Tibial artery (tissue), 4 donors: ENCODE results near the gene STAC3.

Source experiments
- DNase-seq, 2 donors: peaks; one replicate each; pipeline ENCODE4 v3.0.0-alpha.2; 2019
- H3K27ac ChIP-seq, 2 donors: fragments of 200-600 bp; sonication (generic) in 1 of 2; 1 replicate in 1 of 2; 2 replicates in 1 of 2; pipeline ENCODE4 v1.5.1; 2018 to 2019; ENCODE audit warnings: mild to moderate bottlenecking in 1 of 2
- H3K27me3 ChIP-seq, 2 donors: fragments of 200-600 bp; sonication (generic) in 1 of 2; one replicate each; pipeline versions ENCODE4 v1.5.1 to v1.6.0; 2016 to 2019
- H3K36me3 ChIP-seq, 3 donors: fragments of 200-600 bp; sonication (generic) in 2 of 3; one replicate each; pipeline ENCODE4 v1.5.1; 2016 to 2019; ENCODE audit warnings: mild to moderate bottlenecking in 2 of 3
- H3K4me1 ChIP-seq, 4 donors: fragments of 200-600 bp; sonication (generic) in 2 of 4; 1 replicate in 3 of 4; 2 replicates in 1 of 4; pipeline ENCODE4 v1.5.1; 2016 to 2019
- H3K4me3 ChIP-seq, 2 donors: fragments of 200-600 bp; sonication (generic) in 1 of 2; 1 replicate in 1 of 2; 2 replicates in 1 of 2; pipeline ENCODE4 v1.5.1; 2018 to 2019; ENCODE audit warnings: mild to moderate bottlenecking in 2 of 2
- H3K9me3 ChIP-seq, 3 donors: fragments of 200-600 bp; sonication (generic) in 1 of 3; one replicate each; pipeline ENCODE4 v1.5.1; 2016 to 2019
- intact Hi-C: fragments of 100-400 bp; cut with DNase I; formaldehyde crosslinking; loops from one replicate; pipeline ENCODE4 v1.15.0; 2023; ENCODE audit warnings: low total_unique reads
- TF ChIP-seq, protein P1 (sequence below), 2 experiments: fragments of 200-600 bp in 1 of 2; fragments of 450-650 bp in 1 of 2; IDR thresholded peaks; one replicate each; pipeline ENCODE4 v1.5.1; 2017 to 2019; ENCODE audit warnings: antibody characterized with exemption in 2 of 2, mild to moderate bottlenecking in 1 of 2, moderate library complexity in 1 of 2

Gene STAC3

DNA sequence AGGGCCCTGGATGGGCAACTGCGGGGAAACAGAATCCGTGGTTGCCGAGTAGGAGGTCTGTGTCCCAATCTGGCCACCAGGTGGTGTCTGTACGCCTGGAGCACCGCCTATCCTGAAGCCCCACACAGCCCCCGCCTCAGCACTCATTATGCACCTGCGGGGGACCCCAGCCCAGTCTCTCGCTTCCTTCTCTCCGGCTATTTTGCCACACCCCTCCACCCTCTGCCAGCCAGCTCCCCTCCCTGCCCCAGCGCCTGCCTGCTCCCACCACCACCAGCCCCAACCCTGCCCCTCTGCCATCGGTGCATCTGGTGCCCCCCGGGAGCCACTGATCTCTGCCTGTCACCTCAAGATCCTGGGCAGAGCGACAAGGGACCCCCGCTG, 36.6 kb downstream of the STAC3 start:
- no peak overlapping the region for H3K4me3 ChIP-seq

DNA sequence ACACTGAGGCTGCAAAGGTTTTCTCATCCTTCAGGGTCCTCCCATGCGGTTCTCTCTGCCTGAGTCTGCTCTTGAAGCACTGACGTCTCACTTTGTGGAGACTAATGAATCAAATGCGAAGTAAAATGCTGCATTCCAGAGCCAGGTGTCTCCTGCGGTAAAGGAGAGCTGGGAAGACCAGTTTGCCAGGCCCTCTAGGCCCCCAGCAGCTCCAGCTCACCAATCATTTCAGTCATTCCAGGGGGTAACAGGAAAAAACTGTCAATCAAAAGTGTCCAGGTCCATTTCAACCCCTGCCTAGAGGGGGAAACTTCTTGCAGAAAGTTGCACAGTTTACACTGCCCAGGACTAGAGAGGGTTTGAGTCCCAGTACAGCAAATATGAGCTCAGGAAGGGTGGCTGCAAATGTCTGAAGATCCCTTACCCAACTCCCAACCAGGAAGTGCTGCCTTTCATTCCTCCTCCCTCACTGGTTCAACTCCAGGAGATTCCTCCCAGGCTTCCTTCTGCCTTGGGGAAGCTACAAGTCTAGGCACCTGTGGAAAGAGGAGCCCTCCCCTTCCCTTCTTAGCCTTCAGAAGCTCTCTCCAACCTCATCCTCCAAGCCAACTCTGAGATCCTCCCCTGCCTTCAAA, 37.1 kb downstream of the STAC3 start:
- intact Hi-C loops = loop anchor here (1.0 kb wide), 1 partner anchor 25 kb away; no protein-coding TSS in a partner anchor
- Histone ChIP-seq H3K4me3 (no peak overlapping the region), H3K9me3 (no peaks in the 10 kb centered on the region), H3K4me1 (peaks cover 0 to 54% (median 42%) of the 10 kb centered on the region in 4 donors), H3K36me3 (peaks cover 25 to 40% (median 37%) of the 10 kb centered on the region in 3 donors), H3K27me3 (peaks cover 5 to 40% of the 10 kb centered on the region in 2 donors), H3K27ac (peak overlapping the region in 1 of 2 donors; percentile 12)
- no peak for DNase-seq
- TF ChIP-seq, protein P1, sequence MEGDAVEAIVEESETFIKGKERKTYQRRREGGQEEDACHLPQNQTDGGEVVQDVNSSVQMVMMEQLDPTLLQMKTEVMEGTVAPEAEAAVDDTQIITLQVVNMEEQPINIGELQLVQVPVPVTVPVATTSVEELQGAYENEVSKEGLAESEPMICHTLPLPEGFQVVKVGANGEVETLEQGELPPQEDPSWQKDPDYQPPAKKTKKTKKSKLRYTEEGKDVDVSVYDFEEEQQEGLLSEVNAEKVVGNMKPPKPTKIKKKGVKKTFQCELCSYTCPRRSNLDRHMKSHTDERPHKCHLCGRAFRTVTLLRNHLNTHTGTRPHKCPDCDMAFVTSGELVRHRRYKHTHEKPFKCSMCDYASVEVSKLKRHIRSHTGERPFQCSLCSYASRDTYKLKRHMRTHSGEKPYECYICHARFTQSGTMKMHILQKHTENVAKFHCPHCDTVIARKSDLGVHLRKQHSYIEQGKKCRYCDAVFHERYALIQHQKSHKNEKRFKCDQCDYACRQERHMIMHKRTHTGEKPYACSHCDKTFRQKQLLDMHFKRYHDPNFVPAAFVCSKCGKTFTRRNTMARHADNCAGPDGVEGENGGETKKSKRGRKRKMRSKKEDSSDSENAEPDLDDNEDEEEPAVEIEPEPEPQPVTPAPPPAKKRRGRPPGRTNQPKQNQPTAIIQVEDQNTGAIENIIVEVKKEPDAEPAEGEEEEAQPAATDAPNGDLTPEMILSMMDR (IDR thresholded peaks at IDR 0.05) = no peak

More for the DNA sequence above, 36.6 kb downstream of the STAC3 start:
- DNase-seq = peak; percentile 67 to 81
- peaks cover 0 to 54% (median 42%) of the 10 kb centered on the region in 4 donors for H3K4me1 ChIP-seq
- intact Hi-C loops = no loop called here
- TF ChIP-seq, protein P1 (IDR thresholded peaks at IDR 0.05) = peak; percentile 72 to 73
- H3K27me3 ChIP-seq = peaks cover 5 to 45% of the 10 kb centered on the region in 2 donors
- H3K9me3 ChIP-seq = no peaks in the 10 kb centered on the region
- H3K27ac ChIP-seq = peak overlapping the region in 1 of 2 donors; percentile 12
- peaks cover 20 to 35% (median 32%) of the 10 kb centered on the region in 3 donors for H3K36me3 ChIP-seq

DNA sequence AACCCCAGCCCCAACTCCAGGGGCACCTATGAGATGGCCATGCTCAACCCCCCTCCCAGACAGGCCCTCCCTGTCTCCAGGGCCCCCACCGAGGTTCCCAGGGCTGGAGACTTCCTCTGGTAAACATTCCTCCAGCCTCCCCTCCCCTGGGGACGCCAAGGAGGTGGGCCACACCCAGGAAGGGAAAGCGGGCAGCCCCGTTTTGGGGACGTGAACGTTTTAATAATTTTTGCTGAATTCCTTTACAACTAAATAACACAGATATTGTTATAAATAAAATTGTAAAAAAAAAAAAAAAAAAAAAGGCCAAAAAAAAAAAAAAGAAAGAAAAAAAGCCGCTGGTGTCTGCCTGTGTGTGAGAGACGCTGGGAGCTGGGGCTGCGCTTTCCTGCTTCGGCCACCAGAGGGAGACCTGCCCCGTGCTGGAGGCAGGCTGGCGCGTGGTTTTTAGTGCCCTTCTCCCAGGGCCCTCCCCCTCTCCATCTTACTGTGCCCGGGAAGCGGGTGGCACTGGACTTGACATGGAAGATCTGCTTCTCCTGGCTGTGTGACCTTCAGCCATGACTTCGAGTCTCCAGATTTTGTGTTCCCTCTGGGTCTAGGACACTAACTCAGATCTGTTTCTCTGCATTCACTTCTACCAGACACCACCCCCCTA, 37.8 kb downstream of the STAC3 start:
- Histone ChIP-seq H3K9me3 (no peaks in the 10 kb centered on the region), H3K27me3 (peaks cover 5 to 35% of the 10 kb centered on the region in 2 donors), H3K4me3 (no peak overlapping the region), H3K4me1 (peaks cover 0 to 54% (median 42%) of the 10 kb centered on the region in 4 donors), H3K36me3 (peaks cover 30 to 47% (median 44%) of the 10 kb centered on the region in 3 donors), H3K27ac (peak overlapping the region; percentile 65 to 72)
- DNase-seq = peak; percentile 93 to 96
- intact Hi-C loops = loop anchor here (1.0 kb wide), 1 partner anchor 26 kb away; no protein-coding TSS in a partner anchor
- TF ChIP-seq, protein P1 (IDR thresholded peaks at IDR 0.05) = peak; percentile 86 to 97

DNA sequence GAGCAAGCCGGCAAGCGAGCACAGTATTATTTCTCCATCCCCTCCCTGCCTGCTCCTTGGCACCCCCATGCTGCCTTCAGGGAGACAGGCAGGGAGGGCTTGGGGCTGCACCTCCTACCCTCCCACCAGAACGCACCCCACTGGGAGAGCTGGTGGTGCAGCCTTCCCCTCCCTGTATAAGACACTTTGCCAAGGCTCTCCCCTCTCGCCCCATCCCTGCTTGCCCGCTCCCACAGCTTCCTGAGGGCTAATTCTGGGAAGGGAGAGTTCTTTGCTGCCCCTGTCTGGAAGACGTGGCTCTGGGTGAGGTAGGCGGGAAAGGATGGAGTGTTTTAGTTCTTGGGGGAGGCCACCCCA, 38.3 kb downstream of the STAC3 start:
- DNase-seq = no peak
- peak overlapping the region; percentile 65 to 72 for H3K27ac ChIP-seq
- TF ChIP-seq, protein P1 (IDR thresholded peaks at IDR 0.05) = no peak
- H3K36me3 ChIP-seq = peaks cover 35 to 52% (median 49%) of the 10 kb centered on the region in 3 donors
- intact Hi-C loops = loop anchor here (1.0 kb wide), 1 partner anchor 27 kb away; no protein-coding TSS in a partner anchor
- no peaks in the 10 kb centered on the region for H3K9me3 ChIP-seq
- no peak overlapping the region for H3K4me3 ChIP-seq
- peaks cover 5 to 30% of the 10 kb centered on the region in 2 donors for H3K27me3 ChIP-seq
- H3K4me1 ChIP-seq = peaks cover 0 to 54% (median 42%) of the 10 kb centered on the region in 4 donors

DNA sequence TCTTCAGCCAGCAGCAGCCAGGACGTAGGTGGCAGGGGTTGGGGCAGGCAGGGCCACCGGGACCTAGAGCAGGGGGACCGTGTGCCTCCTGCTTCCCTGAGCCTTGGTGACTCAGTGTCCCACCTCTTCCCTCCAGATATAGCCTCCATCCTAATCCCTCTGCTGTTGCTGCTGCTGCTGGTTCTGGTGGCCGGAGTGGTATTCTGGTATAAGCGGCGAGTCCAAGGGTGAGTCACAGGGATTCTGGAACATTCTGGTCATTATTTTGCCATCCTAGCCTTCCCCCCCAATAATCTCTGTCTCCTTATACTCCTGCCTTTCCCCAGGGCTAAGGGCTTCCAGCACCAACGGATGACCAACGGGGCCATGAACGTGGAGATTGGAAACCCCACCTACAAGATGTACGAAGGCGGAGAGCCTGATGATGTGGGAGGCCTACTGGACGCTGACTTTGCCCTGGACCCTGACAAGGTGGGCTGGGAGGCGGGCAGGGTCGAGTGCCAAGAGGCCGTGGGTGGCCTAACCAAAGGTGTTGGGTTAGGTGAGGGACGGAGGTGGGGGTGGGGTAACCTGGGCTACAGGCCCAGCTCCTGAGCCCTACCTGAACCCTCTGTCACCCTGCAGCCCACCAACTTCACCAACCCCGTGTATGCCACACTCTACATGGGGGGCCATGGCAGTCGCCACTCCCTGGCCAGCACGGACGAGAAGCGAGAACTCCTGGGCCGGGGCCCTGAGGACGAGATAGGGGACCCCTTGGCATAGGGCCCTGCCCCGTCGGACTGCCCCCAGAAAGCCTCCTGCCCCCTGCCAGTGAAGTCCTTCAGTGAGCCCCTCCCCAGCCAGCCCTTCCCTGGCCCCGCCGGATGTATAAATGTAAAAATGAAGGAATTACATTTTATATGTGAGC, 38.9 kb downstream of the STAC3 start:
- H3K27me3 ChIP-seq = peaks cover 3 to 24% of the 10 kb centered on the region in 2 donors
- no peak overlapping the region for H3K4me3 ChIP-seq
- peaks cover 40 to 58% (median 53%) of the 10 kb centered on the region in 3 donors for H3K36me3 ChIP-seq
- no peak for DNase-seq
- peaks cover 0 to 47% (median 36%) of the 10 kb centered on the region in 4 donors for H3K4me1 ChIP-seq
- no peaks in the 10 kb centered on the region for H3K9me3 ChIP-seq
- H3K27ac ChIP-seq = peak overlapping the region; percentile 65 to 72
- intact Hi-C loops = no loop called here
- TF ChIP-seq, protein P1 (IDR thresholded peaks at IDR 0.05) = no peak
